Right ventricle myocardium inferior (tissue), 1 donor: ENCODE measurements around the gene METTL1. TPM values are rescaled to one million over a fixed set of nuclear protein-coding genes. Genes with fewer than 3 reads are reported as not detected.
A peak's percentile ranks its signal among the peaks of the same experiment; 100 is the strongest.
"Not testable (repeated sequence)": the region's sequence is repeated elsewhere in the genome, so short reads cannot be mapped to it uniquely, and the experiment has no call there.

Source experiments
- ATAC-seq: fragments of 200-7000 bp; cut with Tn5 transposase; one replicate; pipeline ENCODE4 v1.9.1; 2020; ENCODE audit warnings: mild to moderate bottlenecking, moderate library complexity
- DNase-seq: peaks from one replicate; pipeline ENCODE4 v3.0.0; 2021; ENCODE audit errors: missing footprints
- intact Hi-C: fragments of 100-400 bp; cut with DNase I; formaldehyde crosslinking; loops from one replicate; pipeline ENCODE4 v1.11.0; 2022
- total RNA-seq: library from RNA; stranded (reverse); fragmentation: NEBNext Ultra II Directional; extraction: Animal tissue kit (Norgen Biotek cat#: 25700); gene quantifications from one replicate; pipeline ENCODE4 v1.2.1, GENCODE V29; 2021
- donor health status: DM: no; HTN: yes; CAD: no; lungs with severe emphysema.

The METTL1 gene
- total RNA-seq, 1 donor from 2014 or later = 7.0 TPM

GRCh38 chr12:57732270-57732669, 39.6 kb downstream of the METTL1 start:
- intact Hi-C loops = no loop called here
- ATAC-seq = no peak
- no peak for DNase-seq

- ATAC-seq = no peak
- no peak for DNase-seq
- intact Hi-C loops = no loop called here
Observed at GRCh38 chr12:57731411-57732080, 40.4 kb downstream of the METTL1 start.

- DNase-seq (no peak), ATAC-seq (no peak)
- intact Hi-C loops = no loop called here
Observed at GRCh38 chr12:57730336-57731067, 41.4 kb downstream of the METTL1 start.

GRCh38 chr12:57729321-57729844, 42.5 kb downstream of the METTL1 start:
- ATAC-seq = no peak
- intact Hi-C loops = no loop called here
- DNase-seq = no peak

GRCh38 chr12:57727758-57728395, 44.0 kb downstream of the METTL1 start:
- intact Hi-C loops = no loop called here
- DNase-seq = no peak
- no peak for ATAC-seq

- DNase-seq = peak; percentile 79
- intact Hi-C loops = no loop called here
- ATAC-seq = peak; percentile 46
Observed at GRCh38 chr12:57726884-57727757, 44.8 kb downstream of the METTL1 start.

GRCh38 chr12:57726151-57726883, 45.6 kb downstream of the METTL1 start:
- DNase-seq (peak; percentile 84), ATAC-seq (peak; percentile 82)
- intact Hi-C loops = no loop called here

GRCh38 chr12:57725851-57726150, 46.1 kb downstream of the METTL1 start:
- intact Hi-C loops = no loop called here
- DNase-seq (no peak), ATAC-seq (no peak)

GRCh38 chr12:57724936-57725740, 46.8 kb downstream of the METTL1 start:
- intact Hi-C loops = no loop called here
- no peak for DNase-seq
- no peak for ATAC-seq

- ATAC-seq (no peak), DNase-seq (no peak)
- intact Hi-C loops = no loop called here
Observed at GRCh38 chr12:57724003-57724935, 47.6 kb downstream of the METTL1 start.

- DNase-seq (no peak), ATAC-seq (no peak)
- intact Hi-C loops = no loop called here
Observed at GRCh38 chr12:57723630-57723962, 48.3 kb downstream of the METTL1 start.

- DNase-seq = no peak
- intact Hi-C loops = no loop called here
- no peak for ATAC-seq
Observed at GRCh38 chr12:57722716-57723629, 48.9 kb downstream of the METTL1 start.

GRCh38 chr12:57721846-57722608, 49.9 kb downstream of the METTL1 start:
- intact Hi-C loops, DNase-seq, ATAC-seq: not testable (repeated sequence)

- intact Hi-C loops = no loop called here
- no peak for ATAC-seq
- no peak for DNase-seq
Observed at GRCh38 chr12:57720606-57721595, 51.0 kb downstream of the METTL1 start.
